ENCODE data around the gene EXOC4.

DNA sequence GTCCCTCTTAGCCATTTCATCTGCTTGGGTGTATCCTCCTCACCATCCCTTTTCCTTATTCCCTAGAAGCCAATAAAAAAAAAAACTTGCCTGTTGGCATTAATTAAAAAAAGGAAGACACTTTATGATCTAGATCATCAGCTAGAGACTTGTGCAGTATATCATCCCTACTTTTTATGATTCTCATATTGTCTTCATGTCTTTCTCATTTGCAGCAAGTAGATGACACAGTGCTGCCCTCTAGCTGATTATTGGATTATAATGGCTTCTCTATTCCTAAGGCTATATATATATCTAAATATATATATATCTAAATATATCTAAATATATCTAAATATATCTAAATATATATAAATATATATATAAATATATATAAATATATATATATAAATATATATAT, 601.9 kb downstream of the EXOC4 start:
- TF ChIP-seq POLR2A (IDR thresholded peaks at IDR 0.05; ENCODE audit: control extremely low read depth in 1 of 2, low read depth in 2 of 2, low read length in 2 of 2), result no peak
- no peak for TF ChIP-seq GABPA (IDR thresholded peaks at IDR 0.05; ENCODE audit: borderline replicate concordance, insufficient read depth, low read length)
- TF ChIP-seq POLR2AphosphoS5 (IDR thresholded peaks at IDR 0.05; ENCODE audit: low read depth, low read length), result no peak
- no peak for TF ChIP-seq TCF12 (IDR thresholded peaks at IDR 0.05; ENCODE audit: low read depth, low read length)
- TF ChIP-seq, protein P1, sequence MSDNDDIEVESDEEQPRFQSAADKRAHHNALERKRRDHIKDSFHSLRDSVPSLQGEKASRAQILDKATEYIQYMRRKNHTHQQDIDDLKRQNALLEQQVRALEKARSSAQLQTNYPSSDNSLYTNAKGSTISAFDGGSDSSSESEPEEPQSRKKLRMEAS (IDR thresholded peaks at IDR 0.05), result no peak
- TF ChIP-seq EZH2 (IDR thresholded peaks at IDR 0.05; ENCODE audit: low read depth, low read length, severe bottlenecking), result no peak
